Tibial nerve (tissue), 4 donors: ENCODE data around the gene CIB4. TPM values are rescaled to one million over a fixed set of nuclear protein-coding genes. Genes with fewer than 3 reads are reported as not detected.

Experiments
- DNase-seq, 2 donors: peaks; one replicate each; pipeline ENCODE4 v3.0.0-alpha.2; 2019; ENCODE audit warnings: low spot score in 2 of 2
- H3K27ac ChIP-seq, 4 donors: fragments of 200-600 bp; sonication (generic) in 3 of 4; one replicate each; pipeline ENCODE4 v1.5.1; 2017 to 2019; ENCODE audit warnings: mild to moderate bottlenecking in 1 of 4
- H3K27me3 ChIP-seq, 2 donors: fragments of 200-600 bp; sonication (generic) in 1 of 2; one replicate each; pipeline versions ENCODE4 v1.5.1 to v1.6.0; 2017 to 2019
- H3K36me3 ChIP-seq, 3 donors: fragments of 200-600 bp; sonication (generic); one replicate each; pipeline ENCODE4 v1.5.1; 2018 to 2019
- H3K4me1 ChIP-seq, 4 donors: fragments of 200-600 bp; sonication (generic) in 3 of 4; one replicate each; pipeline ENCODE4 v1.5.1; 2017 to 2019
- H3K4me3 ChIP-seq, 4 donors: fragments of 200-600 bp; sonication (generic) in 3 of 4; one replicate each; pipeline ENCODE4 v1.5.1; 2017 to 2019; ENCODE audit warnings: mild to moderate bottlenecking in 1 of 4, moderate library complexity in 1 of 4
- H3K9me3 ChIP-seq, 4 donors: fragments of 200-600 bp; sonication (generic) in 3 of 4; one replicate each; pipeline ENCODE4 v1.5.1; 2017 to 2019
- CTCF ChIP-seq, 5 experiments: fragments of 200-600 bp in 3 of 5; fragments of 450-650 bp in 2 of 5; sonication (generic) in 3 of 5; IDR thresholded peaks; one replicate each; pipeline ENCODE4 v1.5.1; 2016 to 2019; ENCODE audit warnings: antibody characterized with exemption in 5 of 5, mild to moderate bottlenecking in 3 of 5, moderate library complexity in 2 of 5
- EP300 ChIP-seq, 2 donors: sonication (generic); formaldehyde crosslinking; IDR thresholded peaks; one replicate each; pipeline ENCODE4 v1.6.1; 2017; ENCODE audit warnings: antibody characterized with exemption in 2 of 2, mild to moderate bottlenecking in 1 of 2
- POLR2A ChIP-seq, 2 donors: fragments of 450-650 bp; IDR thresholded peaks; one replicate each; pipeline ENCODE4 v1.6.1; 2017; ENCODE audit warnings: antibody characterized with exemption in 2 of 2, mild to moderate bottlenecking in 2 of 2, moderate library complexity in 2 of 2
- WGBS, 2 donors: methylation state at CpG; one replicate each; pipeline ENCODE4 v1.1.5; 2018; 5-methylcytosine and 5-hydroxymethylcytosine counted together
- total RNA-seq, 4 donors: library from RNA; depleted of rRNA; stranded (reverse); fragments of >200 nt; gene quantifications; one replicate each; pipeline ENCODE4 v1.1.0, GENCODE V29; 2016

CIB4 gene
- total RNA-seq, 4 donors from 2014 or later: not detected

- TF ChIP-seq POLR2A (IDR thresholded peaks at IDR 0.05) (no peak), EP300 (IDR thresholded peaks at IDR 0.05) (no peak), CTCF (IDR thresholded peaks at IDR 0.05) (no peak)
- Histone ChIP-seq H3K36me3 (no peaks in the 10 kb centered on the region), H3K4me1 (peaks cover 0 to 13% (median under 1%) of the 10 kb centered on the region in 4 donors), H3K4me3 (no peak overlapping the region), H3K9me3 (peaks cover 0 to 6% (median 0%) of the 10 kb centered on the region in 4 donors), H3K27me3 (peaks cover 0 to 20% of the 10 kb centered on the region in 2 donors), H3K27ac (no peak overlapping the region)
- WGBS, 2 donors: 59 to 69% methylated on average over 8 of the region's 8 CpGs
- DNase-seq: no peak
These were observed 21.6 kb downstream of the CIB4 start for GRCh38 chr2:26619521-26619951.

GRCh38 chr2:26619096-26619495 is 22.1 kb downstream of the CIB4 start:
- WGBS, 2 donors: 77 to 85% methylated on average over 11 of the region's 11 CpGs

GRCh38 chr2:26618611-26619010 is 22.6 kb downstream of the CIB4 start:
- no peak overlapping the region for H3K4me3 ChIP-seq
- peaks cover 0 to 20% of the 10 kb centered on the region in 2 donors for H3K27me3 ChIP-seq
- TF ChIP-seq POLR2A (IDR thresholded peaks at IDR 0.05): no peak
- TF ChIP-seq EP300 (IDR thresholded peaks at IDR 0.05): no peak
- DNase-seq: no peak
- peaks cover 0 to 6% (median 0%) of the 10 kb centered on the region in 4 donors for H3K9me3 ChIP-seq
- WGBS, 2 donors: 92 to 98% methylated on average over 10 of the region's 10 CpGs
- H3K27ac ChIP-seq: no peak overlapping the region
- H3K4me1 ChIP-seq: peaks cover 0 to 23% (median 2%) of the 10 kb centered on the region in 4 donors
- no peaks in the 10 kb centered on the region for H3K36me3 ChIP-seq

More at GRCh38 chr2:26619096-26619495, 22.1 kb downstream of the CIB4 start:
- no peak for TF ChIP-seq CTCF (IDR thresholded peaks at IDR 0.05)
- TF ChIP-seq POLR2A (IDR thresholded peaks at IDR 0.05): no peak
- no peak for TF ChIP-seq EP300 (IDR thresholded peaks at IDR 0.05)
- no peak for DNase-seq
- H3K9me3 ChIP-seq: peaks cover 0 to 6% (median 0%) of the 10 kb centered on the region in 4 donors
- H3K27me3 ChIP-seq: peaks cover 0 to 20% of the 10 kb centered on the region in 2 donors
- H3K36me3 ChIP-seq: no peaks in the 10 kb centered on the region
- H3K4me3 ChIP-seq: no peak overlapping the region
- H3K27ac ChIP-seq: no peak overlapping the region
- H3K4me1 ChIP-seq: peaks cover 0 to 18% (median 2%) of the 10 kb centered on the region in 4 donors

GRCh38 chr2:26617588-26618083 is 23.5 kb downstream of the CIB4 start:
- Histone ChIP-seq H3K4me1 (peaks cover 0 to 32% (median 2%) of the 10 kb centered on the region in 4 donors), H3K27me3 (peaks cover 0 to 20% of the 10 kb centered on the region in 2 donors), H3K9me3 (peaks cover 0 to 6% (median 0%) of the 10 kb centered on the region in 4 donors), H3K36me3 (no peaks in the 10 kb centered on the region), H3K27ac (no peak overlapping the region), H3K4me3 (no peak overlapping the region)
- WGBS, 2 donors: 53 to 58% methylated on average over 7 of the region's 7 CpGs
- TF ChIP-seq POLR2A (IDR thresholded peaks at IDR 0.05) (no peak), EP300 (IDR thresholded peaks at IDR 0.05) (no peak), CTCF (IDR thresholded peaks at IDR 0.05) (no peak)
- no peak for DNase-seq

- no peak for DNase-seq
- peaks cover 0 to 20% of the 10 kb centered on the region in 2 donors for H3K27me3 ChIP-seq
- no peak overlapping the region for H3K4me3 ChIP-seq
- TF ChIP-seq POLR2A (IDR thresholded peaks at IDR 0.05): no peak
- TF ChIP-seq CTCF (IDR thresholded peaks at IDR 0.05): no peak
- TF ChIP-seq EP300 (IDR thresholded peaks at IDR 0.05): no peak
- WGBS, 2 donors: 78 to 79% methylated on average over 10 of the region's 10 CpGs
- H3K27ac ChIP-seq: no peak overlapping the region
- peaks cover 0 to 36% (median 2%) of the 10 kb centered on the region in 4 donors for H3K4me1 ChIP-seq
- peaks cover 0 to 6% (median 0%) of the 10 kb centered on the region in 4 donors for H3K9me3 ChIP-seq
- H3K36me3 ChIP-seq: no peaks in the 10 kb centered on the region
These were observed 24.2 kb downstream of the CIB4 start for GRCh38 chr2:26616706-26617587.
